Calu3 (cell line): Measurements from ENCODE around the gene AVPR2. TPM values are rescaled to one million over a fixed set of nuclear protein-coding genes. Genes with fewer than 3 reads are reported as not detected.

Experiments
- BruUV-seq: library from RNA; stranded (reverse); fragments of 400-500 nt; replicated peaks from 2 replicates; lab custom pipeline; 2021; lab: Mats Ljungman, UMichigan
- CTCF ChIA-PET: fragments of 300-600 bp; sonication (Branson Sonifier 250); formaldehyde crosslinking; loops from one replicate; lab custom pipeline; 2022; ENCODE audit warnings: antibody characterized with exemption; lab: Charles Lee
- DNase-seq: peaks from one replicate; pipeline ENCODE4 v3.0.0; 2022
- H3K27ac Mint-ChIP-seq: one replicate; pipeline ENCODE4 v1.8.0; 2022; ENCODE audit warnings: mixed read lengths; ENCODE audit not compliant: unreplicated experiment
- H3K27me3 Mint-ChIP-seq: one replicate; pipeline ENCODE4 v1.8.0; 2022; ENCODE audit warnings: mixed read lengths; ENCODE audit not compliant: unreplicated experiment
- H3K36me3 Mint-ChIP-seq: one replicate; pipeline ENCODE4 v1.8.0; 2022; ENCODE audit warnings: mild to moderate bottlenecking, moderate library complexity, mixed read lengths; ENCODE audit not compliant: insufficient read depth, unreplicated experiment
- H3K4me1 Mint-ChIP-seq: one replicate; pipeline ENCODE4 v1.8.0; 2022; ENCODE audit warnings: mild to moderate bottlenecking, low read depth, mixed read lengths; ENCODE audit not compliant: unreplicated experiment
- H3K4me3 Mint-ChIP-seq: one replicate; pipeline ENCODE4 v1.8.0; 2022; ENCODE audit warnings: mild to moderate bottlenecking, low read depth, moderate library complexity, mixed read lengths; ENCODE audit not compliant: unreplicated experiment
- H3K9me3 Mint-ChIP-seq: one replicate; pipeline ENCODE4 v1.8.0; 2022; ENCODE audit warnings: low read depth, mixed read lengths; ENCODE audit not compliant: unreplicated experiment
- intact Hi-C: fragments of 100-400 bp; cut with micrococcal nuclease; formaldehyde crosslinking; loops from one replicate; pipeline ENCODE4 v1.10.0; 2022; ENCODE audit not compliant: unreplicated experiment
- total RNA-seq: library from RNA; stranded (reverse); gene quantifications from 2 replicates; pipeline ENCODE4 v1.2.3, GENCODE V29; 2022
- TF ChIP-seq, protein P1 (sequence below): fragments of 200-600 bp; IDR thresholded peaks from one replicate; pipeline ENCODE4 v1.8.0; 2022; ENCODE audit warnings: antibody characterized with exemption; ENCODE audit not compliant: unreplicated experiment

AVPR2 gene
- total RNA-seq, 1 experiment from 2014 or later = not detected

DNA sequence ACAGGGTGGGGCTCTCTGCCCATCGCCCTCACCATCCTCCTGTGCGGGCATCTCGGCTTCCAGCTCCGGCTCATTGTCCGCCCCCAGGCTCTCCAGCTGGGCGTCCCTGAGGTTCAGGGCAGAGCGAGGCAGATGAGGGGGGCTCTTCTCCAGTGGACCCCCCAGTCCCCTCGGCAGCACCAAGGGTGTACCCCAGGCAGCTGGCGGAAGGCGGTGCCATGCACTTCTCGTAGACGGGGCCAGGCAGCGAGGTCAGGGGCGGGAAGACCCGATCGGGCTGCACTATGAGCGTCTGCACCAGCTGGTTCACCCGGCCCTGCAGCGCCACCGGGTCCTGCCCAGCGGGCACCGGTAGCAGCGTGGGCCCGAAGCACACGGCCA is 5.5 kb downstream of the AVPR2 start:
- H3K27ac Mint-ChIP-seq = no peak overlapping the region
- BruUV-seq = no TSS peak
- CTCF ChIA-PET = no interaction called here

DNA sequence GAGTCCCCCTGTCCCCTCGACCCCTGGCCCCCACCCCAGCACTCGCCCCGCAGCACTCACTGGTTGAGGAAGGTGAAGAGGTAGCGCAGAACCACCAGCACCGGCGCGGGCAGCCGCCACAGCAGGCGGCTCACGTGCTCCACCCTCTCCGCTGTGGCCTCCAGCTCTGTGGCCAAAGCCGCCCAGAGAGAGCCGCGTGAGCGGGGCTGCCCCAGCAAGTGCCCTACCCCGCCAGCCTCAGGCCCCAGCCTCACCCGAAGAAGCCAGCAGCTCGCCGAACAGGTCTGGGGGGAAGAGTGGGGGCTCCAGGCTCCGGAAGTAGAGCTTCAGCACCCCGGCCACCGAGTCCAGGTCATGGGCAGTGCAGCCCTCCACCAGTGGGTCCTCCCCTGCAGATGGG is 6.0 kb downstream of the AVPR2 start:
- TF ChIP-seq, protein P1, sequence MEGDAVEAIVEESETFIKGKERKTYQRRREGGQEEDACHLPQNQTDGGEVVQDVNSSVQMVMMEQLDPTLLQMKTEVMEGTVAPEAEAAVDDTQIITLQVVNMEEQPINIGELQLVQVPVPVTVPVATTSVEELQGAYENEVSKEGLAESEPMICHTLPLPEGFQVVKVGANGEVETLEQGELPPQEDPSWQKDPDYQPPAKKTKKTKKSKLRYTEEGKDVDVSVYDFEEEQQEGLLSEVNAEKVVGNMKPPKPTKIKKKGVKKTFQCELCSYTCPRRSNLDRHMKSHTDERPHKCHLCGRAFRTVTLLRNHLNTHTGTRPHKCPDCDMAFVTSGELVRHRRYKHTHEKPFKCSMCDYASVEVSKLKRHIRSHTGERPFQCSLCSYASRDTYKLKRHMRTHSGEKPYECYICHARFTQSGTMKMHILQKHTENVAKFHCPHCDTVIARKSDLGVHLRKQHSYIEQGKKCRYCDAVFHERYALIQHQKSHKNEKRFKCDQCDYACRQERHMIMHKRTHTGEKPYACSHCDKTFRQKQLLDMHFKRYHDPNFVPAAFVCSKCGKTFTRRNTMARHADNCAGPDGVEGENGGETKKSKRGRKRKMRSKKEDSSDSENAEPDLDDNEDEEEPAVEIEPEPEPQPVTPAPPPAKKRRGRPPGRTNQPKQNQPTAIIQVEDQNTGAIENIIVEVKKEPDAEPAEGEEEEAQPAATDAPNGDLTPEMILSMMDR = no peak
- CTCF ChIA-PET = interaction anchor here (0.7 to 1.4 kb wide), 5 partner anchors 13 to 144 kb away, joined by 3 to 6 read pairs (median 4); no protein-coding TSS in a partner anchor
- Mint-ChIP-seq H3K36me3 (peaks cover 5% of the 10 kb centered on the region), H3K4me3 (no peak overlapping the region), H3K4me1 (no peaks in the 10 kb centered on the region), H3K27me3 (peaks cover 34% of the 10 kb centered on the region), H3K27ac (no peak overlapping the region), H3K9me3 (no peaks in the 10 kb centered on the region)
- intact Hi-C loops = no loop called here
- BruUV-seq = no TSS peak
- no peak for DNase-seq

More for the DNA sequence above, 5.5 kb downstream of the AVPR2 start:
- Mint-ChIP-seq H3K36me3 (peaks cover 5% of the 10 kb centered on the region), H3K9me3 (no peaks in the 10 kb centered on the region), H3K4me3 (no peak overlapping the region), H3K4me1 (no peaks in the 10 kb centered on the region), H3K27me3 (peaks cover 34% of the 10 kb centered on the region)
- TF ChIP-seq, protein P1 = no peak
- intact Hi-C loops = no loop called here
- no peak for DNase-seq

DNA sequence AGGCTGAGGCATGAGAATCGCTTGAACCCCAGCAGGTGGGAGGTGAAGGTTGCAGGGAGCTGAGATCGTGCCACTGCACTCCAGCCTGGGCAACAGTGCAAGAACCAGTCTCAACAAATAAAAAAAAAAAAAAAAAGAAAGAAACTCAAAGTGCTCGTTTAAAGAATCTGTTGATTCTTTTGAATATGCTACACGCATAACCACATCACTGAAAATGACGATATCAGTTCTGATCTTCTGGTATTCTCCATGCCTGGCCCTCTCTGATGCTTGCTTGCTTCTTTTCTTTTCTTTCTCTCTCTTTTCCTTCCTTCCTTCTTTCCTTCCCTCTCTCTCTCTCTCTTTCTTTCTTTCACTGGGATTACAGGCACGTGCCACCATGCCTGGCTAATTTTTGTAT is 7.3 kb downstream of the AVPR2 start:
- H3K27ac Mint-ChIP-seq = no peak overlapping the region
- CTCF ChIA-PET = interaction anchor here (0.7 to 1.4 kb wide), 4 partner anchors 11 to 28 kb away, joined by 3 to 6 read pairs (median 4); no protein-coding TSS in a partner anchor
- H3K4me3 Mint-ChIP-seq = no peak overlapping the region
- intact Hi-C loops = no loop called here
- peaks cover 23% of the 10 kb centered on the region for H3K27me3 Mint-ChIP-seq
- BruUV-seq = no TSS peak
- peaks cover 5% of the 10 kb centered on the region for H3K36me3 Mint-ChIP-seq
- TF ChIP-seq, protein P1 = no peak
- no peaks in the 10 kb centered on the region for H3K4me1 Mint-ChIP-seq
- H3K9me3 Mint-ChIP-seq = no peaks in the 10 kb centered on the region
- no peak for DNase-seq

DNA sequence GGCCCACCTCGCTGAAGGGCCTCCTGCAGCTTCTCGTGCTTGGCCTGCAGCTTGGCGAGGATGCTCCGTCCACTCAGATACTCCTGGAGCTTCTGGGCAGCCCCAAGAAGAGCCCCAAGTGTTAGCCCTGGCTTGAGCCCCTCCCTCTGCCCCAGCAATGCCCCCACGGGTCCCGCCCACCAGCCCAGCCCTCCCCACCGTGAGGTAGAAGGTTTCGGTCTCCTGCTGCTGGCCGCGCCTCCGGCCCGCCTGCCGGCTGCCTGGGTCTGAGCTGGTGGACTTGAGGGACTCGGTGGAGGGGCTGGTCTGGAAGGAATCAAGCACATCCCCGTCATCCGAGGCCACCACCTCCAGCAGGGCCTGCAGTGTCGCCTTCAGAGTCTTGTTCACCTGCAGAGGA is 8.7 kb downstream of the AVPR2 start:
- no peak overlapping the region for H3K27ac Mint-ChIP-seq
- intact Hi-C loops = no loop called here
- CTCF ChIA-PET = interaction anchor here (1.1 kb wide), 1 partner anchor 10 kb away, joined by 3 read pairs; no protein-coding TSS in a partner anchor
- TF ChIP-seq, protein P1 = no peak
- H3K4me1 Mint-ChIP-seq = no peaks in the 10 kb centered on the region
- H3K4me3 Mint-ChIP-seq = no peak overlapping the region
- H3K27me3 Mint-ChIP-seq = peaks cover 9% of the 10 kb centered on the region
- H3K36me3 Mint-ChIP-seq = peaks cover 5% of the 10 kb centered on the region
- BruUV-seq = no TSS peak
- no peaks in the 10 kb centered on the region for H3K9me3 Mint-ChIP-seq
- no peak for DNase-seq
